Right atrium auricular region (tissue), 2 donors: ENCODE measurements around the gene IL1R2. TPM values are rescaled to one million over a fixed set of nuclear protein-coding genes. Genes with fewer than 3 reads are reported as not detected.

Experiments used
- DNase-seq: peaks from one replicate; pipeline ENCODE4 v3.0.0-alpha.2; 2019; ENCODE audit warnings: low spot score
- H3K27ac ChIP-seq, 2 donors: fragments of 200-600 bp; sonication (generic); 1 replicate in 1 of 2; 2 replicates in 1 of 2; pipeline ENCODE4 v1.5.1; 2016 to 2019
- H3K27me3 ChIP-seq, 2 donors: fragments of 200-600 bp; sonication (generic); one replicate each; pipeline versions ENCODE4 v1.5.1 to v1.6.0; 2017 to 2019
- H3K36me3 ChIP-seq: fragments of 200-600 bp; sonication (generic); one replicate; pipeline ENCODE4 v1.5.1; 2016
- H3K4me1 ChIP-seq, 2 donors: fragments of 200-600 bp; sonication (generic); one replicate each; pipeline versions ENCODE4 v1.5.1 to v1.6.0; 2017 to 2019
- H3K4me3 ChIP-seq, 2 donors: fragments of 200-600 bp; sonication (generic); 1 replicate in 1 of 2; 2 replicates in 1 of 2; pipeline ENCODE4 v1.5.1; 2017 to 2019; ENCODE audit warnings: mild to moderate bottlenecking in 1 of 2, moderate library complexity in 1 of 2
- H3K9me3 ChIP-seq, 2 donors: fragments of 200-600 bp; sonication (generic); one replicate each; pipeline ENCODE4 v1.5.1; 2019
- CTCF ChIP-seq, 2 donors: fragments of 200-600 bp; sonication (generic); IDR thresholded peaks; one replicate each; pipeline ENCODE4 v1.5.1; 2019; ENCODE audit warnings: antibody characterized with exemption in 2 of 2
- total RNA-seq, 2 donors: library from RNA; depleted of rRNA; stranded (reverse); fragments of >200 nt; gene quantifications; one replicate each; pipeline ENCODE4 v1.1.0, GENCODE V29; 2016

IL1R2 gene
- total RNA-seq, 2 donors from 2014 or later: 2.8 to 16.1 TPM

GRCh38 chr2:102015399-102015798 is 23.6 kb downstream of the IL1R2 start:
- no peaks in the 10 kb centered on the region for H3K4me1 ChIP-seq
- no peaks in the 10 kb centered on the region for H3K36me3 ChIP-seq
- H3K4me3 ChIP-seq: no peak overlapping the region
- no peak for TF ChIP-seq CTCF (IDR thresholded peaks at IDR 0.05)
- no peaks in the 10 kb centered on the region for H3K27me3 ChIP-seq
- H3K27ac ChIP-seq: no peak overlapping the region
- DNase-seq: no peak
- H3K9me3 ChIP-seq: no peaks in the 10 kb centered on the region

- Histone ChIP-seq H3K4me3 (no peak overlapping the region), H3K4me1 (peaks cover 0 to 8% of the 10 kb centered on the region in 2 donors), H3K27ac (no peak overlapping the region), H3K9me3 (no peaks in the 10 kb centered on the region), H3K36me3 (no peaks in the 10 kb centered on the region), H3K27me3 (no peaks in the 10 kb centered on the region)
- no peak for TF ChIP-seq CTCF (IDR thresholded peaks at IDR 0.05)
- no peak for DNase-seq
These were observed 24.7 kb downstream of the IL1R2 start for GRCh38 chr2:102016399-102016955.

- H3K4me3 ChIP-seq: no peak overlapping the region
These were observed 27.2 kb downstream of the IL1R2 start for GRCh38 chr2:102018823-102019445.

GRCh38 chr2:102020596-102021170 is 28.9 kb downstream of the IL1R2 start:
- H3K9me3 ChIP-seq: no peaks in the 10 kb centered on the region
- TF ChIP-seq CTCF (IDR thresholded peaks at IDR 0.05): peak; percentile 96 to 99
- H3K4me1 ChIP-seq: peaks cover 0 to 24% of the 10 kb centered on the region in 2 donors
- no peak overlapping the region for H3K4me3 ChIP-seq
- peak overlapping the region in 1 of 2 donors; percentile 35 for H3K27ac ChIP-seq
- no peaks in the 10 kb centered on the region for H3K36me3 ChIP-seq
- H3K27me3 ChIP-seq: no peaks in the 10 kb centered on the region
- peak; percentile 97 for DNase-seq

More at GRCh38 chr2:102018823-102019445, 27.2 kb downstream of the IL1R2 start:
- Histone ChIP-seq H3K36me3 (no peaks in the 10 kb centered on the region), H3K4me1 (peaks cover 0 to 19% of the 10 kb centered on the region in 2 donors), H3K27ac (no peak overlapping the region), H3K27me3 (no peaks in the 10 kb centered on the region), H3K9me3 (no peaks in the 10 kb centered on the region)
- DNase-seq: no peak
- TF ChIP-seq CTCF (IDR thresholded peaks at IDR 0.05): no peak

- Histone ChIP-seq H3K9me3 (no peaks in the 10 kb centered on the region), H3K27ac (peak overlapping the region in 1 of 2 donors; percentile 35), H3K36me3 (no peaks in the 10 kb centered on the region), H3K4me1 (peaks cover 0 to 29% of the 10 kb centered on the region in 2 donors), H3K4me3 (no peak overlapping the region), H3K27me3 (no peaks in the 10 kb centered on the region)
- TF ChIP-seq CTCF (IDR thresholded peaks at IDR 0.05): no peak
- DNase-seq: no peak
These were observed 30.0 kb downstream of the IL1R2 start for GRCh38 chr2:102021779-102022178.
